ENCODE measurements around the gene PPCS.

The PPCS gene

DNA sequence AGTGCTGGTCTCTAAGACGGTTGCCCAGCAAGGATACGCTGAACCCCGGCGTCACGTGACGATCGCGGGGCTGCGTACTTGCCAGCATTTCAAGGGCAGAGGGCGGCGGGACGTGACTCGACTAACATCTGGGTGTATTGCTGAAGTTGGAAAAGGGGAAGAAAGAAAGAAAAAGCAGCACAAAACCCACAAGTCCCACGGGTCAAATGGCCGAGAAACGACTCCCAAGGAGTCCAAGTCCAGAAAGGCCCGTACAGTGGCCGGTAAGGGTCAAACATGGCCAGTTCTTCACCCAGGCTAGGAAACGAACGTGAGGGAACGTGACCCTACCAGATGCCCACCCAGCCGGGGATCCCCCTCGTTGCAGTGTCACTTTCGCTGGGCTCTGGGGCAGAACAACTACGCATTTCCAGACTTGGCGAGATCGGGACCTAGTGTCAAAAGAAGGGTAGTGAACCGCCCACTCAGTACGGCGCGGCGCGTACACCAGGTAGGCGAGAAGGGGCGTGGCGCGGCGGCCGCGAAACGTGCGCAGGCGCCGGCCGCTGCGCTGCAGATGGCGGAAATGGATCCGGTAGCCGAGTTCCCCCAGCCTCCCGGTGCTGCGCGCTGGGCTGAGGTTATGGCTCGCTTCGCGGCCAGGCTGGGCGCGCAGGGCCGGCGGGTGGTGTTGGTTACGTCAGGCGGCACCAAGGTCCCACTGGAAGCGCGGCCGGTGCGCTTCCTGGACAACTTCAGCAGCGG is at the start of gene PPCS, which contains the start of gene ZMYND12:
PPCS (plus strand) TSS at position 534 of the 744 bp plus-strand sequence; CDS start at position 557, 23 bp downstream.
ZMYND12 (minus strand) TSS at position 13 of the 744 bp plus-strand sequence. CDS start 25 bp downstream, outside the sequence.
- DNase-seq = peak; percentile 84

DNA sequence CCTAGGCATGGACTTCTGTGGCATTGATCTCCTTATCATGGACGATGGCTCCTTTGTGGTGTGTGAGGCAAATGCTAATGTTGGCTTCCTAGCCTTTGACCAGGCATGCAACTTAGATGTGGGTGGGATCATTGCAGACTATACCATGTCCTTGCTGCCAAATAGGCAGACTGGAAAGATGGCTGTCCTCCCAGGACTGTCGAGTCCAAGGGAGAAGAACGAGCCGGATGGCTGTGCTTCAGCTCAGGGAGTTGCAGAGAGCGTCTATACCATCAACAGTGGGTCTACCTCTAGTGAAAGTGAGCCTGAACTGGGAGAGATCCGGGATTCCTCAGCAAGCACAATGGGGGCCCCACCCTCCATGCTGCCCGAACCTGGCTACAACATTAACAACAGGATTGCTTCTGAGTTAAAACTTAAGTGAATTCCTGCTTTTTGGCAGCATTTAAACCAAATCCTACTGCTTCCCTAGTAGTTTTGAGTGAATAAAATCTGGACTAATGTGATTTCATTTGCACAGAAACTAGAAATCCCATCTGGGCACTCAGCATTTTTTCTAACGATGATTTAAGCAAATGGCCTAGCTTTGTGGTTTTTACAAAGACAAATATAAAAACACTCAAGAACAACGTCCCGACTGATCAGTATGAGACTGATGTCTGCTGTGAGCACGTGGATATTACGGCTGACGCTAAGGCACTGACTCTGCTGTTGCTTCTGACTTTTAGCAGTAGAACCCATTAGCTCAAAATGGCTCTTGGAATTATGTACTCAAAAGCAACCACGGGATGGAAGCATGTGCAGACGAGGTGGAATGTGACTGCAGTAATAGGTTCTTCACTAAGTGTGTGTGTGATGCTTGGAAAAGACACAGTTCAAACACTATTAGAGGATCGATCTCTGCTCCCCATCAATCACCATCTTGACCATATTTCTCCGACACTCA is 41.5 kb upstream of the PPCS start:
- DNase-seq = no peak

DNA sequence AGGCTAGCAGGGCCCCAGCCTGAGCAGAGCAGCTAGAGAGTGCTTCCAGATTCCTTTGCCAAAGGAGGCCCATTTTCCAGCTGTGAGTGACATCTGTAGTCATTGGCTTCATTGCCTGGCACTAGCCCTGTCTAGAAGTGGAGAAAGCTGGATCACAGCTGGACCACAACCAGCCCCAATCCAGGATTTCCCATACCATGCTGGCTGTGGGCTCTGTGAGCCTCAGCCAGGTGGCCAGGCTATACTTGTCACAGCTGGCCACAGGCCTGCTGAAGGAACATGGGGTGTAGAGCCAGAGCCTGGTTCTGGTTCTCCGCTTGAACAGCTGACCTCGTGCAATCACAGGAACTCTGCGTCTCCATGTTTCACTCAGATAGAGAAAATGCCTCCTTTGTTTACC is 39.2 kb upstream of the PPCS start:
- DNase-seq = no peak

DNA sequence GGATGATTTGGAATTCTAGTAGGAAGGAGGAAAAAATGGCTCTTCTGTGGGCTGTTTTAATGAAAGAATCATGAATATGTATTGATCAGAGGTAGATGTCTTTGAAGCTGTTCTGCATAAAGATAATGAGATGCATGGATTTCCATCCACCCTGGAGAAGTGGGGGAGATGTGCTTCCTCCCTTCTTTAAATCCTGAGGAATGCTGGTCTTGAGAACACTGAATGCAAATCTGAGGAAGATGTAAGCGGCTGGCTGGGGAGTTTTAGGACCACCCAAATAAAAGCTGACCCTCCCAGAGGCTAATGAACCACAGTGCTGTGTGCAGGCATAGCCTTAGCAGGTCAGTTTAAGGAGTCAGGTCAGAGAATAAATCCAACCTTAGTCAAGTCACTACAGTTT is 37.8 kb upstream of the PPCS start:
- DNase-seq = no peak

DNA sequence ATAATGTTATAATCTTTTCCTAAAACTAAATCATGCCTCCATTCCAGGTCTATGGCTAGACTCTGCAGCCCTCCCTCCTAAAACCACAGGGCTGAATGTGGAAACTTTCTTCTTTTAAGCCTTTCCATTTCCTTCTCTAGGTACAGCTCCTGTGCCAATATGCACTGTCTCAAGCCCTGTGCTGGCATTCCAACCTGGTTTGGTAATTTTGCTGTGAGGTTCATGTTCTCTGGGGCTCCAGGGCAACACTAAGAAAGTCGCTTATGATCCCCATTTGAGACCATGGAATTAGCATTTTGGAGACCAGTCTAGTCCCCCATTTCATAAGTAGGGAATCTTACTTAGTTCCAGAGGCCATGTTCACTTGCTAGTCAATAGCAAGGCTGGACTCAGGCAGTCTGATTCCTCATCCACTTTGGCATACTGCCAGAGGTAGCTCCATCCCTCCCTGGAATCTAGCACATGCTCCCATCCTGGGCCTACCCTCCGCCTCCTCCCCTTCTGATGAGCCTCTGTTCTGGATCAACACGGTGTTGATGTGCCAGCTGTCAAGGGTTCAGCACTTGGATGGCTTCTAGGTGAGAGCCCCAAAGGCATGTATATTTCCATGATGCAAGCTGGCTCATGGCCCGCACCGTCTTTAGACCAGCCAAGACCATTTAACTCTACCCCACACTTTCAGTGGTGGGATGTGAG is 37.1 kb upstream of the PPCS start:
- no peak for DNase-seq

DNA sequence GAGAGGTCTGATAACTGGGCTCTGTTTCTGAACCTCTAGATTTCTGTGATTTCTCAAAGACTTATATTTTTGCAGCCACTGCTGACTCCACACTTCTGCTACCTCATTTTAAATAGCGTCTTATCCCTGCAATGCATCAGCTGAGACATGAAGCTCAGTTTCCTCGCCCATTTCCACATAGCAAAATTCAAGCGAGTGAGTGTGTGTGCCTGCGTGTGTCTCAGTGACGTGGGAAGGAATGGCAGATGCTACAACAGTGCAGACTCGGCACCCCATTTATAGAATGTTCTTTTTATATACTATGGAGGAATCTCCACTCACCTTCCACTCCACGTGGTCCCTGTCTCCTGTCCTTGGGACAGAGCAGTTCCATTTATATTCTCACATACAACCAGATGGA is 36.2 kb upstream of the PPCS start:
- no peak for DNase-seq

DNA sequence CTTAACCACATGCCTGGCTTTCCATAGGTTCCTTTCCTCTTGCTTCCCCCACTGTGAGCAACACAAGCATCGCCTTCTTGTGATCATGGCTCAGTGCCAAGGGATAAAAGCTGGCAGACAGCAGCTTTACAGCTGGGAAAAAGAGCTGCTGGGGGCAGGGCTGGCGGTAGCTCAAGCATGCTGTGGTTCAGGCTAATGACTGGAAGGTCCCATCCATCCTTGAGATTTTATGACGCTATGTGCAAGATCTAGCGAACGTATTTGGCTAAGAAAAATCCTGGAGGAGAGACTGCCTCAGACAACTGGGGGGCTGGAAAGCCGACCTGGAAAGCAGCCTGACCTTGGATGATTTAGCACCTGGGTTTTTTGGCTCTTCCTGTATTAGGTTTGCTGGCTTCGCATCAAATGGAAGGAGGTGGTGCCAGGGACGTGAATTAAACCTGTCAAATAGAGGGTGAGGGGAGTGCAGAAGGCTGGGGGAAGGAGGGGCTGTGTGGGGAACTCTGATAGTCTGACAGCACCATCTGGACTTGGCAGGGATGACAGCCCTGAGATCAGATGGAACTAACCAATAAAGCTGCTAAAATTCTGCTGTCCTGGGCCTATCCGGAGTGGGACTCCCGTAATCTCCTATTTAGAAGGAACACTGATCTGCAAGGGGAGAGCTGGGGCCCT is 35.3 kb upstream of the PPCS start:
- no peak for DNase-seq

DNA sequence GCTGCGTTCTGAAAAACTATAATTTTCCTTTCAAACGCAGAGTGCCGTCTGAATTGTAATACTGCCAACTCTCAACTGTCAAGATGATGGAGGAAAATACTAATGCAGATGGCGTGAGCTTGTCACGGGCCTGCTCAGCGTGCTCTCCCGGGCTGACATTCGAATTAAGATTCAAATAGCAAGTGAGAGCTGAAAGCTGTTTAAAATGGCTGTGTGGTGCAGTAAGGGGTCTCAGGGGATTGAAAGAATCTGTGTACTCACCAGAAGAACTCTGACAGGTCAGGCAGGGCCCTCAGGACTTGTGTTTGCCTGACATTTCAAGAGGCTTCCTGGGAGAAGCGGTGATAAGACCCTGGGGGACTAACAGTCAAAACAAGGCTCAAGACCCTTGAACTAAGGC is 33.6 kb upstream of the PPCS start:
- no peak for DNase-seq

DNA sequence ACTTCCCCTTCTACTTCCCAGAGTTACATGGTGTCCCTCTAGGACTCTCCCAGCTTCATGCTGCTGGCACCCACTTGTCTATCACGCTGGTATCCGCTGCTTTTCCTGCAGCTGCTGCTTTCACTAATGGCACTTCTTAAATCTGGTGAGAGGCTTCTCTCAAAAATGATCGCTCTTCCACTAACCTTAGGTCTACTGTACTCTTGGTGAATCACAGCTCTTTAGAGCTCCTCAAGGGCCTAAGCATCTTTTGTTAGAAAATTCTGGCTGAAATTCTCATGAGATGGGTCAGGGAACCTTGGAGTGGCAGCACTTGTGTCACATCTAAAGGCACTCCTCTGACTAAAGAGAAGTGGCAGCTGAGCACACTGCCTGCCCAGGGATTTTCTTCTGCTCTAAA is 32.7 kb upstream of the PPCS start:
- DNase-seq = no peak

DNA sequence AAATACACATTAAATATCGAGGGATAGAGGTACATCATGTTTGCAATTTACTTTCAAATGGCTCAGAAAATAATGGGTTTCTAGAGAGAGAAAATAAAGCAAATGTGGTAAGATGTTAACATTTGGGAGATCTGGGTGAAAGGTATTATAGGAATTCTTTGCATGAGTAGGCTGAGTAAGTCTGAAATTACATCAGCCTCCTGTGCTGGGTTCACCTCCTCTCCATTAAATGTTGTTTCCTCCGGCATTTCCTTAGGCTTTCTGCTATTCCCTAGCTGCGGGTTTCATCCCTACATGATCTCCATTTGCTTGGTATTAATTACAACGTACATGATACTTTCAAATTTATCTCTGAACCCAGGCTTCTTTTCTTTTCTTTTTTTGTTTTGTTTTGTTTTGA is 32.1 kb upstream of the PPCS start:
- DNase-seq = no peak

DNA sequence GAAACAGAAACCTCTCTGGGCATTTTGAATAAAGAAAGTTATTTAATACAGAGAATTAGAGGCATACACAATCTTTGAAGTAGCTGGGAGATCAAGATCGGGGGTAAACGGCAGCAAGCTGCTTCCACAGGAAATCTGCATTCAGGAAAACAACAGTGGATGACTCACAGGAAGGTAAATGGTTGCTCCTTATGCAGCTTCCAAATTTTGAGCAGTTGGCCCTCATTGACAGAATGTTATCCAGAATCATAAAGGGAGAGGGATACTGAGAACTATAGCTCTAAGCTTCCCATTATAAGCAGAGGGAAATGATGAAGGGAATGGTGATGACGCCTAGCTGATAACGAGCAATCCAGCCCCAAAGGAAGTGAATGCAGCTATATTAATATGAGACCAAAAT is 29.1 kb upstream of the PPCS start:
- no peak for DNase-seq

DNA sequence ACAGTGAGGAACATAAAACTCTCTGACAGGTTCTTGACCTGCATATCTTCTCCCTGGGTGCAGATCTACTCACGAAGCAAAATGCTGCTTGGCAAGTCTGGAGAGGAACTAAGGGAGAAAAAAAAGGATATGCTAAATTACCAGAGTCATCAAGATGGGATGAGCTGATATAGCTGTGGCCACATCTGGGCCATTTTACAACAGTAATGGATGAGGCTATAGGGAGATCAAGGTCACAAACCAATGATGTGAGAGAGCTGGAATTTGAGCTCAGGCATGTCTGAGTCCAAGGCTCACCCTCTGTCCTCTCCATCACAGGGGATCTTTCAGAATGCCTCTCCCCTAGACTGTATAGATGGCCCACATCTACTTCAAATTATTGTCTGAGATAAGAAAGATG is 26.7 kb upstream of the PPCS start:
- DNase-seq = no peak

DNA sequence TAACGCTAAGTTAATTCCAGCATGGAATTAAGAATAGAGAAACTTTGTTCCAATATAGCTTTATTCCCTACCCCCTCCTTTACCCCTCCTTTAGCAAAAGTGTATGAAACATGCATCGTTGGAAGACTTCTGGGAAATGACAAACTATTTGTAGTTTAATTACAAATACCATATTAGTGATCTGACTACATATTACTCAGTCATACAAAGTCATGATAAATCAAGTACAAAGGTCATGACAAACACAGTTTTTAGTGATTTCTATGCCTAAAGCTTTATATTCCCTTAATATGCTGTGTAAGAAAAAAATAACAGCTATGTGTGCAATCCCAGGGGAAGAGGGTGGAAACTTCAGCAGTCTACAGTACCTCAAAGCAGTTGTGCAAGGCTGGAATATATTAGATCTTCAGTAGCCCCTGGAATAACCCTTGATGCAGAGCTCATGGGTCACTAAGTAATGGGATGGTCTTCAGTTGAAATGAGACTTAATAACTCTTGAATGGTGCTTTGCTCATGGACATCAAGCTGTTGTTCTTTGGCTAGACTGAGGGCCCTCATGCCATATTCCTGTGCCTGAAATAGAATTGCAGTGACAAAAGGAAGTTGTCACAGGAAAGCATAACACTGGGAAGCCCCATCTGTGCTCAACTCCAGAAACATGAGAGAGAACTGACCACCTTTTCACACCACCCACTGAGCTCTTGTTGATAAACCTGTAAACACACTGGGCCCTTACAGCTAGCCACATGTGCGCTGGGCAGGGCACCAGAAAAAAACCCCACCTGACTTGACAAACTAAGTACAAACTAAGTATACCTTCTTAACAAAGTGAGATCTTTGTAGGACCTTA is 25.8 kb upstream of the PPCS start:
- DNase-seq = no peak

DNA sequence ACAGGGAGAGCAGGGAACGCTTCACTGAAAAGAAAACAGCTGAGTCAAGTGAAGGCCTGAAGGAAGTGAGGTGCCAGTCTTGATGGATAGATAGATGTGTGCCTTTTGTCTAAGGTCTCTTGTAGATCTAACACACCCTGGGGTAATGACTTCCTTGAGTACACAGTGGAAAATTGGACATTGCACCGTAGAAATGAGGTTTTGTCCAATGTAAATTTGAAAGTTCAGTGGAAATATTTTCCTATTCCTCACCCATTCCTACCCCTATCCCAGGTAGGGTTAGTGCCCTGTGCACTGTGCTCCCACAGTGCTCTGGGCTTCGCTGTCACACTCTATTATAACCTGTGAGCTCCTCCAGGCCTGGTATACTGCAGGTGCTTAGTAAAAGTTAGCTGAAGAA is 24.8 kb upstream of the PPCS start:
- DNase-seq = no peak

DNA sequence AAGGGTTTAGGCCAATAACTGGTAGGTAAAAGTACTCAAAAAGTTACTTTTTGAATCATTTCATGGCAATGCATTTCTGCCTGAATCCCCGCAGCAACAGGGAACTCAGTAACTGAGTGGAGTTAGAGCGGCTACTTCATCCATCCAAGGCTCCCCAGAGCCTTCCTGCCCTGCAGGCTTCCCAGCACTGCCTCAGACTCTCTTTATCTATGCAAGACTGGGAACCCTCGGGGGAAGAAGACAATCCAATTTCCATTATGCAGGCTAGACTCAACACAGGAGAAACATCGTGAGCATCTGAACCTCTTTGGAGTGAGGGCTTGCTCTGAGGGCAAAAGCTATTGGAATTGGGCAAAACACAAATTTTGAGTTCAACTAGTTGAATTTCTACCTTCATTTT is 23.6 kb upstream of the PPCS start:
- DNase-seq = no peak

DNA sequence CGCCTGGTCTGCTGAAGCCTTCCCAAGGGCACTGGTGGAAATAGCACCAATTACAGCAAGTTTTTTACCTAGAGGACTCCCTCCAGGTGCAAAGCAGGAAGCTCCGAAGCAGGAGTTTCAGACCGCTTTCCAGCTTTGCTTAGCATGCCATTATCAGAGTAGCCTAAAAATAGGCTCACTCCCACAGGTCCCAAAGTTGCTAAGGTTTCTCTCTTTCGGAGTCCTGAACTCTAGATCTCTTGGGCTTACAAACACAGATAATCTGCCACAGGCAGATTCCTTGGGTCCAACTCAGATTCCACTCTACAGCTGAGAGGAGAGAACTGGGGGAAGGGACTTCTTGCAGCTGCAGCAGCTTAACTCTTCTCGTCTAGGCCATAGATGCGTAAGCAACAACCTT is 23.0 kb upstream of the PPCS start:
- DNase-seq = no peak

DNA sequence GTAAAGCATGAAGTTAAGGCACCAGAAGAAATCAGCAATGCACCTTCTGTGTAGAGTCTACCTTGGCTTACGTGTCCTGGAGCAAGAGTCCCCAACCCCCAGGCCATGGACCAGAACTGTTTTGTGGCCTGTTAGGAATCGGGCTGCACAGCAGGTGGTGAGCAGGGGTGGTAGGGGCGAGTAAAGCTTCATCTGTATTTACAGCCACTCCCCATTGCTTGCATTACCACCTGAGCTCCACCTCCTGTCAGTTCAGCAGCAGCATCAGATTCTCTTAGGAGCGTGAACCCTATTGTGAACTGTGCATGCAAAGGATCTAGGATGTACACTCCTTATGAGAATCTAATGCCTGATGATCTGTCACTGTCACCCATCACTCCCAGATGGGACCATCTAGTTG is 22.0 kb upstream of the PPCS start:
- DNase-seq = no peak

DNA sequence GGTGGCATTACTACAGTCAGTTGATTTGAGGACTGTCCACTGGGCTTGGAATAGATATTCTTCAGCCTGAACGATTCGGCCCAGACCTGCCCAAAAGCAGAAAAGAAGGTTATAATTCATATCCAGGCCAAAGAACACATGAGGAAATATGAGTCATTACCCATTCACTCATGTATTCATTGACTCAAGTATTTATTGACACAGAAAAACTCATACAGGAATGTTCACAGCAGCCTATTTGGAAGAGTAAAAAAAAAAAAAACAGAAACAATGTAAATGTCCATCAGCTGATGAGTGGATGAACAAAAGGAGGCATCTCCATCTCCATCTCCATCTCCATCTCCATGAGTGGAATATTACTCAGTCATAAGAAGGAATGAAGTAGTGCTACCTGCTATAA is 16.4 kb upstream of the PPCS start:
- no peak for DNase-seq

DNA sequence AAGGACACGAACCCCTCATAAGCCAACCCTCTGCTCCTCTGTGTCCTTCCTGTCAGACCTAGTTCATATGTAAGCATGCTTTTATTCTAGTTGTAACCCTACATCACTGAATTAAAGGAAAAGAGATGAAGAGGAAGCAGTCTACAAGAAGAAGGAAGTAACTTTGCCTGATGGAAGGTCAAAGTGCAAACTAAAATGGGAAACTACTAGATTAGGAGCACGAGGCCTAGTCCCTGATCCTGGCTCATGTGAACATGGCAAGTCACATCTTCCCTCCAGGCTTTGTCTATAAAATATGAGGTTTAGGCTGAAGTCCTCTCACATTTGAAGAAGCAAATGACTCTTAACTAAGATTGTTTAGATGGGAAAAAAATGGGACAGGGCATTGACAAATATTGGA is 13.7 kb upstream of the PPCS start:
- DNase-seq = no peak

DNA sequence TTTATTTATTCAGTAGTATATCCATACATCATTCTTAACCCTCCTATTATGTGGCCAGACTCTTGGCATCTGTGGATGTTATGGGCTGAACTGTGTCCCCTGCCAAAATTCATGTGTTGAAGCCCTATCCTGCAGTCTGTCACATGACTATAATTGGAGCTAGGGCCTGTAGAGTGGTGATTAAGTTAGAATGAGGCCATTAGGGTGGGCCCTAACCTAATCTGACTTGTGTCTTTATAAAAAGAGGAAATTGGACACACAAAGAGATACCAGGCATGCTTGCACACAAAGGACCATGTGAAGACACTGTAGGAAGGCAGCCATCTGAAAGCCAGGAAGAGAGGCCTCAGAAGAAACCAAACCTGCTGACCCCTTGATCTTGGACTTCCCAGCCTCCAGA is 7.1 kb upstream of the PPCS start:
- DNase-seq = no peak

DNA sequence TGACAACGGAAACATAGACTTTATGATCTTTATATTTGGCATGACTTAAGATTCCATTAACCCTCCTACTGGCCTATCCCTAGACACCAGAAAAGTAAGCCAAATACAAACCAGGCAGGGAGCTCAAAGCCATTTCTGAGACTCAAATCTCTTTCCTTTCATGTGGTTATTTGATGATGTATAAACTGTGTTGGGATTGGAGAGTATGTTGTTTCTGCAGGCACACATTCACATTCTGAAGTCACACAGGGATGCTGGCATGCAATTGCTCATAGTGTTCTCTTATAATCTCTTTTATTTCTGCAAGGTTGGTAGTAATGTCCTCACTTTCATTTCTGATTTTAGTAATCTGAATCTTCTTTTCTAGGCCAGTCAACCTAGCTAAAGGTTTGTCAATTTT is 6.3 kb upstream of the PPCS start:
- DNase-seq = no peak

DNA sequence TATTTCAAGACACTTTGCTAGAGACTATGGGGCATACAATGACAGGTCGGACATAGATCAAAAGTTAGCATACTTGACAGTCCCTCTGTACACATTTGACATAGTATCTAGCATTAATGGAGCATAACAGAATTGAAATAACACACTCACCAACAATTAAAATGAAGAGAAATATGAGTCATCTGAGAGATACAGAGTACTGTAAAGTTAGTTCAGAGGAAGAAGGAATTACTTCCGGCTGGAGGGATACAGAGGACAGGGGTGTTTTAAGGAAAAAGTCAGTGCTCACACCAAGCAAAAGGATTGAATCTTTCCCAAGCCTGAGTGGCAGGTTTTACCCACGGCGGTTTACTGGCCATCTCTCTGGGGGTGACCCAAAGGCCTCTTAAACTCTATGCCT is 3.0 kb upstream of the PPCS start:
- no peak for DNase-seq
